Keratinocyte (primary cell): ENCODE results near the gene MED4.

Source experiments
- EZH2 ChIP-seq: IDR thresholded peaks from one replicate; pipeline ENCODE4 v1.6.1; 2012; ENCODE audit warnings: inconsistent platforms, mild to moderate bottlenecking, low read length, moderate library complexity
- TF ChIP-seq, protein P1 (sequence below), 3 experiments: IDR thresholded peaks in 1 of 3; conservative IDR thresholded peaks in 1 of 3; optimal IDR thresholded peaks in 1 of 3; 2 replicates in 2 of 3; 3 replicates in 1 of 3; pipeline versions ENCODE3 to v1.5.1; 2011; ENCODE audit warnings: low read length in 3 of 3, mild to moderate bottlenecking in 3 of 3, moderate library complexity in 2 of 3, control low read depth in 1 of 3, inconsistent platforms in 1 of 3; ENCODE audit not compliant: insufficient read depth in 2 of 3; ENCODE audit errors: extremely low read depth in 1 of 3

DNA sequence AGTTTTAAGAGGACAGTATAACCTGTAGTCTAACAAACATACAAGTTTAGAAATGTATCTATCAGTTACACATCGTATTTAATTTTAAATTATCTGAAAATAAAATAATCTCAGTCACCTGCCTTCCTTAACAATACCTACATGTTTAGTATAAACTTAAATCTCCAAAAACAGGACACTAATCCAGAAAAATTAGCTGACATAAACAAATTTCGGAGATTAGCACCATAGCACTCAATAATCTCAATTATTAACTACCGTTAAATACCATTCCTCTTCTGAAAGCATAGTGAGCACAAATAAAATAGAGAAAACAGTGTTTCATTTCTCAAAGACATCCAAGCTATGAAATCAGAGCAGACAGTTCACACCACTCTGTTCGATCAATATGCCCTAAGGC, 13.2 kb downstream of the MED4 start:
- TF ChIP-seq, protein P1, sequence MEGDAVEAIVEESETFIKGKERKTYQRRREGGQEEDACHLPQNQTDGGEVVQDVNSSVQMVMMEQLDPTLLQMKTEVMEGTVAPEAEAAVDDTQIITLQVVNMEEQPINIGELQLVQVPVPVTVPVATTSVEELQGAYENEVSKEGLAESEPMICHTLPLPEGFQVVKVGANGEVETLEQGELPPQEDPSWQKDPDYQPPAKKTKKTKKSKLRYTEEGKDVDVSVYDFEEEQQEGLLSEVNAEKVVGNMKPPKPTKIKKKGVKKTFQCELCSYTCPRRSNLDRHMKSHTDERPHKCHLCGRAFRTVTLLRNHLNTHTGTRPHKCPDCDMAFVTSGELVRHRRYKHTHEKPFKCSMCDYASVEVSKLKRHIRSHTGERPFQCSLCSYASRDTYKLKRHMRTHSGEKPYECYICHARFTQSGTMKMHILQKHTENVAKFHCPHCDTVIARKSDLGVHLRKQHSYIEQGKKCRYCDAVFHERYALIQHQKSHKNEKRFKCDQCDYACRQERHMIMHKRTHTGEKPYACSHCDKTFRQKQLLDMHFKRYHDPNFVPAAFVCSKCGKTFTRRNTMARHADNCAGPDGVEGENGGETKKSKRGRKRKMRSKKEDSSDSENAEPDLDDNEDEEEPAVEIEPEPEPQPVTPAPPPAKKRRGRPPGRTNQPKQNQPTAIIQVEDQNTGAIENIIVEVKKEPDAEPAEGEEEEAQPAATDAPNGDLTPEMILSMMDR (optimal IDR thresholded peaks at IDR 0.05 in 1 of 3, IDR thresholded peaks at IDR 0.05 in 1 of 3, conservative IDR thresholded peaks at IDR 0.05 in 1 of 3; ENCODE audit: extremely low read depth in 1 of 3, insufficient read depth in 2 of 3, low read length in 3 of 3) = no peak
- TF ChIP-seq EZH2 = no peak
